K562 (cell line): ENCODE results near the gene KRTCAP2. TPM values are rescaled to one million over a fixed set of nuclear protein-coding genes. Genes with fewer than 3 reads are reported as not detected.

Source experiments
- ELF4 ChIP-seq: fragments of 450-650 bp; formaldehyde crosslinking; IDR thresholded peaks from 2 replicates; pipeline ENCODE4 v1.4.0; 2022; ENCODE audit warnings: missing genetic modification characterization
- ELK1 ChIP-seq: sonication (generic); formaldehyde crosslinking; IDR thresholded peaks from 2 replicates; pipeline ENCODE4 v1.8.1; 2022; ENCODE audit warnings: missing genetic modification reagents
- FOSL1 ChIP-seq: fragments of 200-800 bp; sonication (Bioruptor generic); conservative IDR thresholded peaks from 2 replicates; pipeline ENCODE4 v1.6.1; 2016; ENCODE audit warnings: missing genetic modification characterization, missing compliant biosample characterization
- KDM4B ChIP-seq, 2 experiments: fragments of 450-650 bp in 1 of 2; sonication (generic) in 1 of 2; IDR thresholded peaks; 2 replicates each; pipeline ENCODE4 v1.6.1; 2016 to 2017; ENCODE audit warnings: borderline replicate concordance in 2 of 2, antibody characterized with exemption in 1 of 2, low read depth in 1 of 2, mild to moderate bottlenecking in 1 of 2
- NBN ChIP-seq: fragments of 450-650 bp; IDR thresholded peaks from 2 replicates; pipeline ENCODE4 v1.6.1; 2016; ENCODE audit warnings: low read depth, mild to moderate bottlenecking
- RBM15 ChIP-seq: fragments of 200-400 bp; formaldehyde crosslinking; IDR thresholded peaks from 2 replicates; pipeline ENCODE4 v1.6.1; 2018; ENCODE audit warnings: mild to moderate bottlenecking, low read length, moderate library complexity; ENCODE audit not compliant: insufficient read depth
- SIX5 ChIP-seq, 2 experiments: IDR thresholded peaks; 2 replicates each; pipeline ENCODE4 v1.6.1; 2011; ENCODE audit warnings: low read length in 2 of 2, borderline replicate concordance in 1 of 2, low read depth in 1 of 2, mild to moderate bottlenecking in 1 of 2, moderate library complexity in 1 of 2; ENCODE audit not compliant: insufficient read depth in 1 of 2
- SMARCE1 ChIP-seq: fragments of 450-650 bp; IDR thresholded peaks from 2 replicates; pipeline ENCODE4 v1.7.1; 2016; ENCODE audit warnings: mild to moderate bottlenecking
- TAL1 ChIP-seq: fragments of 450-650 bp; IDR thresholded peaks from 2 replicates; pipeline ENCODE4 v1.6.1; 2016; ENCODE audit warnings: mild to moderate bottlenecking
- ZBED1 ChIP-seq: IDR thresholded peaks from 2 replicates; pipeline ENCODE4 v1.6.1; 2014
- ZNF140 ChIP-seq: fragments of 250-450 bp; sonication (Bioruptor Pico); IDR thresholded peaks from 2 replicates; pipeline ENCODE4 v1.8.0; 2021; ENCODE audit warnings: moderate library complexity, mild to moderate bottlenecking, inconsistent platforms
- ZNF165 ChIP-seq: fragments of 250-450 bp; sonication (Bioruptor Pico); IDR thresholded peaks from 2 replicates; pipeline ENCODE4 v1.4.0; 2020; ENCODE audit warnings: borderline replicate concordance
- ZNF445 ChIP-seq: fragments of 250-450 bp; sonication (Bioruptor Pico); IDR thresholded peaks from 2 replicates; pipeline ENCODE4 v1.4.0; 2020; ENCODE audit warnings: low read depth, mild to moderate bottlenecking, moderate library complexity
- ZNF511 ChIP-seq: sonication (generic); formaldehyde crosslinking; IDR thresholded peaks from 2 replicates; pipeline ENCODE4 v1.8.0; 2022; ENCODE audit warnings: mild to moderate bottlenecking, missing genetic modification reagents
- polyA plus RNA-seq, 8 experiments: library from polyadenylated mRNA; depleted of rRNA in 4 of 8; stranded (reverse) in 5 of 8; unstranded in 3 of 8; fragments of >200 nt; fragmentation: Nextera tagmentation in 2 of 8; fragmentation: Illumina TruSeq in 1 of 8; extraction: Ambion mirVana in 2 of 8; extraction: Trizol in 1 of 8; gene quantifications; 2 replicates each; pipeline versions ENCODE4 v1.2.1 to v1.2.3, GENCODE V29; 2011 to 2014; ENCODE audit warnings: inconsistent platforms in 1 of 8, missing spikeins in 1 of 8
- total RNA-seq, 7 experiments: library from RNA; depleted of rRNA in 6 of 7; stranded (reverse); fragments of >200 nt in 6 of 7; fragmentation: Illumina TruSeq in 2 of 7; extraction: Trizol in 2 of 7; gene quantifications; 2 replicates each; pipeline versions ENCODE4 v1.2.1 to v1.2.3, GENCODE V29; 2011 to 2021; ENCODE audit warnings: low replicate concordance in 1 of 7
- TF ChIP-seq, protein P1 (sequence below): sonication (generic); formaldehyde crosslinking; IDR thresholded peaks from 2 replicates; pipeline ENCODE4 v1.8.1; 2023; ENCODE audit warnings: mild to moderate bottlenecking, missing genetic modification reagents
- TF ChIP-seq, protein P2 (sequence below): sonication (generic); formaldehyde crosslinking; IDR thresholded peaks from 2 replicates; pipeline ENCODE4 v1.5.0; 2020; ENCODE audit warnings: missing genetic modification reagents
- TF ChIP-seq, protein P3 (sequence below): fragments of 250-450 bp; sonication (Bioruptor Pico); IDR thresholded peaks from 2 replicates; pipeline ENCODE4 v1.9.0; 2021; ENCODE audit warnings: mild to moderate bottlenecking, inconsistent platforms
- TF ChIP-seq, protein P4 (sequence below), 3 experiments: IDR thresholded peaks in 2 of 3; conservative IDR thresholded peaks in 1 of 3; 2 replicates each; pipeline ENCODE4 v1.5.1; 2011 to 2012; ENCODE audit warnings: low read length in 3 of 3, mild to moderate bottlenecking in 3 of 3, control low read depth in 2 of 3, improper control_type of control experiment in 1 of 3, inconsistent platforms in 1 of 3, low read depth in 1 of 3, mixed read lengths in 1 of 3, moderate library complexity in 1 of 3; ENCODE audit not compliant: insufficient read depth in 2 of 3

Gene KRTCAP2
- total and polyA plus RNA-seq, 9 of the 15 experiments (the other 6 are each of a cell fraction or from before 2014, with no cell fraction given): 126 to 436 (median 244) TPM

DNA sequence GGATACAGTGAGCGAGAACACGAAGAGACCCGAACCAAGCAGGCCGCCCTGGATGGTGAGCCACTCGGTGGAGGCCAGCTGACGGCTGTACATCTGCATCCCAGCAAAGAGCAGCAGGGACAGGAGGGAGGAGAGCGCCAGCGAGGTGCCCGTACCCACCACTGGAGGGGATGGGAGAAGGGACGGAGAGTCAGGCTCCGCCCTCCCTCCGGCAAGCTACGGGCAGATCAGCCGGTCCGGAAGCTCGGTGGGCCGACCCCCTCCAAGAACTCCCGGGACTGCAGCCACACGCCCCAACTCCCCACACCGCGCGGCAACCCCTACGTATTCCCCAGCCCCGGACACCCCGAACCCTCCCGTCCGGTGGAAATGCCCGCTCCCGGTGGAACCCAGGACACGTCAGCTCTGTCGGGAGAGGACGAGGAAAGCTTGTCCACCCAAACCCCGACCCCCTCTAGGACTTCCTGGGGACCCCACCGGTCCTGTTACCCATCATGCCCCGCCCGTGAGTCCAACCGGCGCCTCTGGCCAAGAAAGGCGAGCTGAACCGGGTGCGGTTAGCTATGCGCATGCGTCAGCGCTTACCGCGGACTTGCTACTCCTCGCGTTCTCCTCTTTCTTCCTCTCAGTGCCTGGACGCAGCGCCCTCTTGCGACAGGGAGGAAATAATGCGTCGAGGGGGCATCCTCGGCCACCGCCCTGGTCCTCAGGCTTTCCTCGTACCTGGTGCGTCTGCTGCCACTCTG is at the start of gene KRTCAP2 (continued):
- TF ChIP-seq ZNF165 (0 out of 2 replicates have a peak, but pooled peaks have one; percentile 26), KDM4B (IDR thresholded peaks at IDR 0.05; ENCODE audit: borderline replicate concordance in 2 of 2, low read depth in 1 of 2) (no peak), ELF4 (CRISPR knock-in tag) (no peak), SIX5 (IDR thresholded peaks at IDR 0.05; ENCODE audit: borderline replicate concordance in 1 of 2, insufficient read depth in 1 of 2, low read depth in 1 of 2, low read length in 2 of 2) (peak in 1 of 2 experiments; percentile 17; a peak in 1 of 4 replicates), RBM15 (no peak), ZNF140 (no peak), SMARCE1 (0 out of 2 replicates have a peak, but pooled peaks have one; percentile 48), NBN (no peak), ZNF445 (no peak), FOSL1 (tag) (no peak), ELK1 (CRISPR knock-in tag) (no peak), ZBED1 (no peak), ZNF511 (CRISPR knock-in tag) (peak; percentile 40; the same call in 1 of the 2 replicates), TAL1 (no peak)
- TF ChIP-seq, protein P1, sequence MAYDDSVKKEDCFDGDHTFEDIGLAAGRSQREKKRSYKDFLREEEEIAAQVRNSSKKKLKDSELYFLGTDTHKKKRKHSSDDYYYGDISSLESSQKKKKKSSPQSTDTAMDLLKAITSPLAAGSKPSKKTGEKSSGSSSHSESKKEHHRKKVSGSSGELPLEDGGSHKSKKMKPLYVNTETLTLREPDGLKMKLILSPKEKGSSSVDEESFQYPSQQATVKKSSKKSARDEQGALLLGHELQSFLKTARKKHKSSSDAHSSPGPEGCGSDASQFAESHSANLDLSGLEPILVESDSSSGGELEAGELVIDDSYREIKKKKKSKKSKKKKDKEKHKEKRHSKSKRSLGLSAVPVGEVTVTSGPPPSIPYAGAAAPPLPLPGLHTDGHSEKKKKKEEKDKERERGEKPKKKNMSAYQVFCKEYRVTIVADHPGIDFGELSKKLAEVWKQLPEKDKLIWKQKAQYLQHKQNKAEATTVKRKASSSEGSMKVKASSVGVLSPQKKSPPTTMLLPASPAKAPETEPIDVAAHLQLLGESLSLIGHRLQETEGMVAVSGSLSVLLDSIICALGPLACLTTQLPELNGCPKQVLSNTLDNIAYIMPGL (CRISPR knock-in tag): no peak; the same call in none of the 2 replicates
- TF ChIP-seq, protein P2, sequence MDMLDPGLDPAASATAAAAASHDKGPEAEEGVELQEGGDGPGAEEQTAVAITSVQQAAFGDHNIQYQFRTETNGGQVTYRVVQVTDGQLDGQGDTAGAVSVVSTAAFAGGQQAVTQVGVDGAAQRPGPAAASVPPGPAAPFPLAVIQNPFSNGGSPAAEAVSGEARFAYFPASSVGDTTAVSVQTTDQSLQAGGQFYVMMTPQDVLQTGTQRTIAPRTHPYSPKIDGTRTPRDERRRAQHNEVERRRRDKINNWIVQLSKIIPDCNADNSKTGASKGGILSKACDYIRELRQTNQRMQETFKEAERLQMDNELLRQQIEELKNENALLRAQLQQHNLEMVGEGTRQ (CRISPR knock-in tag): no peak
- TF ChIP-seq, protein P3, sequence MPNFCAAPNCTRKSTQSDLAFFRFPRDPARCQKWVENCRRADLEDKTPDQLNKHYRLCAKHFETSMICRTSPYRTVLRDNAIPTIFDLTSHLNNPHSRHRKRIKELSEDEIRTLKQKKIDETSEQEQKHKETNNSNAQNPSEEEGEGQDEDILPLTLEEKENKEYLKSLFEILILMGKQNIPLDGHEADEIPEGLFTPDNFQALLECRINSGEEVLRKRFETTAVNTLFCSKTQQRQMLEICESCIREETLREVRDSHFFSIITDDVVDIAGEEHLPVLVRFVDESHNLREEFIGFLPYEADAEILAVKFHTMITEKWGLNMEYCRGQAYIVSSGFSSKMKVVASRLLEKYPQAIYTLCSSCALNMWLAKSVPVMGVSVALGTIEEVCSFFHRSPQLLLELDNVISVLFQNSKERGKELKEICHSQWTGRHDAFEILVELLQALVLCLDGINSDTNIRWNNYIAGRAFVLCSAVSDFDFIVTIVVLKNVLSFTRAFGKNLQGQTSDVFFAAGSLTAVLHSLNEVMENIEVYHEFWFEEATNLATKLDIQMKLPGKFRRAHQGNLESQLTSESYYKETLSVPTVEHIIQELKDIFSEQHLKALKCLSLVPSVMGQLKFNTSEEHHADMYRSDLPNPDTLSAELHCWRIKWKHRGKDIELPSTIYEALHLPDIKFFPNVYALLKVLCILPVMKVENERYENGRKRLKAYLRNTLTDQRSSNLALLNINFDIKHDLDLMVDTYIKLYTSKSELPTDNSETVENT (CRISPR knock-in tag): peak; percentile 97
- TF ChIP-seq, protein P4, sequence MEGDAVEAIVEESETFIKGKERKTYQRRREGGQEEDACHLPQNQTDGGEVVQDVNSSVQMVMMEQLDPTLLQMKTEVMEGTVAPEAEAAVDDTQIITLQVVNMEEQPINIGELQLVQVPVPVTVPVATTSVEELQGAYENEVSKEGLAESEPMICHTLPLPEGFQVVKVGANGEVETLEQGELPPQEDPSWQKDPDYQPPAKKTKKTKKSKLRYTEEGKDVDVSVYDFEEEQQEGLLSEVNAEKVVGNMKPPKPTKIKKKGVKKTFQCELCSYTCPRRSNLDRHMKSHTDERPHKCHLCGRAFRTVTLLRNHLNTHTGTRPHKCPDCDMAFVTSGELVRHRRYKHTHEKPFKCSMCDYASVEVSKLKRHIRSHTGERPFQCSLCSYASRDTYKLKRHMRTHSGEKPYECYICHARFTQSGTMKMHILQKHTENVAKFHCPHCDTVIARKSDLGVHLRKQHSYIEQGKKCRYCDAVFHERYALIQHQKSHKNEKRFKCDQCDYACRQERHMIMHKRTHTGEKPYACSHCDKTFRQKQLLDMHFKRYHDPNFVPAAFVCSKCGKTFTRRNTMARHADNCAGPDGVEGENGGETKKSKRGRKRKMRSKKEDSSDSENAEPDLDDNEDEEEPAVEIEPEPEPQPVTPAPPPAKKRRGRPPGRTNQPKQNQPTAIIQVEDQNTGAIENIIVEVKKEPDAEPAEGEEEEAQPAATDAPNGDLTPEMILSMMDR (IDR thresholded peaks at IDR 0.05 in 2 of 3, conservative IDR thresholded peaks at IDR 0.05 in 1 of 3; ENCODE audit: insufficient read depth in 2 of 3, low read depth in 1 of 3, low read length in 3 of 3): peak; percentile 93 to 98 (median 97)
